Posterior cingulate gyrus (tissue), 11 donors: ENCODE measurements around the gene GRK3.
"Not testable (repeated sequence)": the region's sequence is repeated elsewhere in the genome, so short reads cannot be mapped to it uniquely, and the experiment has no call there.

Experiments used
- DNase-seq, 10 donors: peaks; one replicate each; pipeline versions ENCODE4 v3.0.0 to v3.0.0-alpha.2; 2020 to 2021; ENCODE audit warnings: mixed read lengths in 3 of 10
- intact Hi-C: fragments of 100-400 bp; cut with DNase I; formaldehyde crosslinking; loops from one replicate; pipeline ENCODE4 v1.15.1; 2023

GRK3 gene

DNA sequence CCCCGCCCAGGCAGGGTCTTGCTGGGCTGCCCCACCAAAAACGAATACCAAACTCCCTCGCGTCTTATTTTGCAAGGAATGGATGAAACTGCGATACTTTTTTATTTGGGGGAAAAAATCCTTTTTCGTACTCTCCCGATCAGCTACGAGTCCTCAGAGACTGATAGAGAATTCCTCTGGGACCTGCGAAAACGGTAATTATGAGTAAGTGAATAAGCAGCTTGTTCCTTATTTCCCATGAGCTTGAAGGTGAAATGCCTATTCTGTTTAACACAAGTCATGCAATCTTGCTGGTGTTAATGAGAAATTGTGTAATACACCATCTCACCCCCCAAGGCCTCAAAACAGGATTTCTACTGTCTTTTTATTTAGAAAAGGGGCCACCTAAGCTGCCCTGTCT is 5.5 kb downstream of the GRK3 start:
- intact Hi-C loops, result loop anchor here (5.0 kb wide), 1 partner anchor 132 kb away; no protein-coding TSS in a partner anchor
- DNase-seq, result no peak

DNA sequence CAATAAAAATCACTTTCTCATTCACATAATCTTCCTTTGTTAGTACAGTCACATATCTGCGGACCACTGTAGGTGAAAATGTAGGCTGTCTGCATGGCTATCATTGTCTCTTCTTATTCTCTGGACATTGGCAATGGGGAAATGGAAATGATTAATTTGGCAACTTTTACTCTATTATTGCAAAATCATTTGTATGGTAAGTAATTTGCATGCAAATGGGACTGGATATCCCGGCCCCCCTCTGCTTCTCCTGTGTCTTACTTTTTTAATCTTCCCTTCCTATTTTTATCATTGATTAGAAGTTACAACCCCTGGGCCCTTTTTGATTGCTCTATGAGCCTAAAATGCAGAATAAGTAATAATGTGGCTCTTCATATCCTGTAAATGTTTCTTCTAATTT is 6.0 kb downstream of the GRK3 start:
- intact Hi-C loops, result no loop called here
- no peak for DNase-seq

- intact Hi-C loops, DNase-seq: not testable (repeated sequence)
These were observed 7.7 kb downstream of the GRK3 start for GRCh38 chr22:25571969-25572707.

- intact Hi-C loops, result no loop called here
- no peak for DNase-seq
These were observed 8.3 kb downstream of the GRK3 start for GRCh38 chr22:25572708-25573171.

DNA sequence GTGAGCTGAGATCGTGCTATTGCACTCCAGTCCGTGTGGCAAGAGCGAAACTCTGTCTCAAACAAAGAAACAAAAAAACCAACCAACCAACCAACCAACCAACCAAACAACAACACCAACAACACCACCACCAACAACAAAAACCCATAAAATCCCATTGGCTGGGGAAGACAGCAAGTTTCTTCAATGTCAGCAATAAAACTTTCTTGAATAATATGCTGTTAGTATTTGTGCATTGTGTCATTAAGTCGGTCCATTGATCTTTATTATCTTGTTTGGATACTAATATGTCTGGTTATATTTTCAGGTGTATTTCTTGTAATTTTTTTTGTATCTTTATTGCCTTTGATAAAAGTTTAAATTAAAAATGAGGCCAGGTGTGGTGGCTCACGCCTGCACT is 9.4 kb downstream of the GRK3 start:
- no peak for DNase-seq
- intact Hi-C loops, result no loop called here

DNA sequence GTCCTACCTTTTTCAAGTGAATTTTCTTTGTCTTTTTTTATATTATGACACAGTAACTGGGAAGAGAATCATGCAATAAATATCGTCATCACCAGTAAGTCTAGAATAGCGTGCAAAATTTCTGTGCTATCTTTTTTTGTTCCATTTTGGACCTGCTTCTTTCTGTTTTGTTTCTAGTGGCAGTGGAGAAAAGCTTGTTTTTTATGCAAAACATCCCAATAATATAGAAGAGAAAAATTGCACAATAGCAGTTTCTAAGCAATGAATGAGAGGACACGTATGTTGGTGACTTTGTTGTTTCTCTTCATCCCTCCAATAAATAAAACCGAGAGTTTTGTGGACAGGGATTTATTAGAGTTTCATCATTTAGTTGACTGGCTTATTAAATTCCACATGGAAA is 10.3 kb downstream of the GRK3 start:
- intact Hi-C loops, result no loop called here

DNA sequence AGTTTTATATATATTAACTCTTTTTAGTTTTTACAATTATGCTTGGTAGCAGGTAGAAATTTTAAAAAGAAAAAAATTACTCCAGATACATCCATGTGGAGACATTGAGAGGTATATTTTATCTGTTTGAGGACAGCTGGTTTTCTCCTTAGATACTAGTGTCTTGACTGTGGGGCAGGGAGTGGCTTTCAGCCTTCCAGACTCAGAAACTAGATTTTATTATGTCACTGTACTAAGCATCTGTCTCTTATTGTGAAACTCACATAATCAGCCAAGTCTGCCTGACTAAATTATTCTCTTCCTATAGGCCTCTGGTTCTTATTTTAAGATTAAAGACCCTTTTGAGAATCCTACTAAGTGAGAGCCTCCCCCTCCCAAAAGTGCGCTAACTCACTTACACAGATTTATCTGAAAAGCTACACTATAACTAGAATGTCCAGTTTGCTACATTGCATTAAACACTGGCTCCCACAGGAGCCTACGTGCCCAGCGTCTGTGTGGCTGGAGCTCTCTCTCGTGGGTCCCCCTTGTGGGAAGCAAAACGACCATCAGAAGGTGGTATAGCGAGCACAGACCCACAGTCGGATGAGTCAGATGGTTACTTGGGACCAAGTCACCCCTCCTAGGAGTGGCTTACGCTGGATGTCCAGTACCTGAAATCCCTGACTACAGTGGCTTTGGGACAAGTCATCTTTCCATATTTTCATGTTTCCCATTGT is 11.4 kb downstream of the GRK3 start:
- intact Hi-C loops, DNase-seq: not testable (repeated sequence)

More for the DNA sequence above, 10.3 kb downstream of the GRK3 start:
- DNase-seq, result no peak

DNA sequence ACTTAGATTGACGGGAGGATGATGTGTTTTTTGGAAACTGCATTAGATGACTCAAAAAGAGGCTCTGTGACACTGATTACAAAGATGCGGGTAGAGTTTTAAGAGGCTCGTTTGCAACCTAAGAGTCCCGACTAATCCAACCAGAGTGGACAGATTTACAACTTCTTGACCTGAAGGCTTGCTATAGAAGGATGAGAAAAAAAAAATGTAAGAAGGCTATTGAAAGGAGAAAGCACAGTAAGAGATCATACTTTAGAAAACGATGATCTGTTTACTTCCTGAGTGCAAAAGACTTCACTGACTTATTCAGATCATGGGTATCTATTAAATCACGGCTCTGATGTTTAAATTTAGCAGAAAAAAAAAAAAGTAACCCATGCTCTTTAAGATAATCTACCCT is 17.0 kb downstream of the GRK3 start:
- intact Hi-C loops, result loop anchor here (10.0 kb wide), 1 partner anchor 297 kb away; no protein-coding TSS in a partner anchor
- DNase-seq, result not testable (repeated sequence)

- intact Hi-C loops, result loop anchor here (10.0 kb wide), 1 partner anchor 298 kb away; no protein-coding TSS in a partner anchor
- DNase-seq, result no peak
These were observed 18.5 kb downstream of the GRK3 start for GRCh38 chr22:25582946-25583345.

DNA sequence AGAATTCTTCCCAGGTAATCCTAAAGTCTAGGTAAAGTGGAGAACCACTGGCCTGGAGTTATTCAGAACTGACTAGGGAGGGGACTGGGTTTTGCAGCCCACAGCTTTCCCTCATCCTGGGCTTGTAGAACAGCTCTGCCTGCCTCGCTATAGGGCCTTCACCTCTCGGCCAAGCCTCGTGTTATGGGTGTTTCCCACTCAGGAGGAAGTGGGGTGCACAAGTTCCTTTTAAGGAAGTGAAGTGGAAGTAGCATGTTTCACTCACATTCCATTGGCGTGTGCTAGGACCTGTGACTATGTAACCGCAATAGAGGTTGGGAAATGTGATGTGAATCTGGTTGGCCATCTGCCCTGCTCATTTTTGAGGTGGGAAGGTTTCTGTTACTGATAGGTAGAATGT is 20.5 kb downstream of the GRK3 start:
- intact Hi-C loops, result loop anchor here (10.0 kb wide), 1 partner anchor 300 kb away; no protein-coding TSS in a partner anchor
- not testable (repeated sequence) for DNase-seq

DNA sequence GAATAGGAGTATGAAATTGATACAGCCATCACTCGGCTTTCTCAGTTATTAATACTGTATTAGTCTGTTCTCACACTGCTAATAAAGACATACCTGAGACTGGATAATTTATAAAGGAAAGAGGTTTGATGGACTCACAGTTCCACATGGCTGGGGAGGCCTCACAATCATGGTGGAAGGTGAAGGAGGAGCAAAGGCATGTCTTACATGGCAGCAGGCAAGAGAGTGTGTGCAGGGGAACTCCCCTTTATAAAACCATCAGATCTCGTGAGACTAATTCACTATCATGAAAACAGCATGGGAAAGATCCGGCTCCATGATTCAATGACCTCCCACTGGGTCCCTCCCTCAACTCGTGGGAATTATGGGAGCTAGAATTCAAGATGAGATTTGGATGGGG is 25.2 kb downstream of the GRK3 start:
- intact Hi-C loops, result loop anchor here (10.0 kb wide), 1 partner anchor 305 kb away; no protein-coding TSS in a partner anchor
- DNase-seq, result not testable (repeated sequence)

DNA sequence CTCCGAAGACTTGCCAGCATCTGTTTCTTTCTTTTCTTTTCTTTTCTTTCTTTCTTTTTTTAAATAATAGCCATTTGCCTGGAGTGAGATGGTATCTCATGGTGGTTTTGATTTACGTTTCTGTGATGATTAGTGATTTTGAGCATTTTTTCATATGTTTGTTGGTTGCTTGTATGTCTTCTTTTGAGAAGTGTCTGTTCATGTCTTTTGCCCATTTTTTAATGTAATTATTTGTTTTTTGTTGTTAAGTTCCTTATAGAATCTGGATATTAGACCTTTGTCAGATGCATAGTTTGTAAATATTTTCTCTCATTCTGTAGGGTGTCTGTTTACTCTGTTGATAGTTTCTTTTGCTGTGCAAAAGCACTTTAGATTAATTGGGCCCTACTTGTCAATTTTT is 28.8 kb downstream of the GRK3 start:
- DNase-seq, intact Hi-C loops: not testable (repeated sequence)

DNA sequence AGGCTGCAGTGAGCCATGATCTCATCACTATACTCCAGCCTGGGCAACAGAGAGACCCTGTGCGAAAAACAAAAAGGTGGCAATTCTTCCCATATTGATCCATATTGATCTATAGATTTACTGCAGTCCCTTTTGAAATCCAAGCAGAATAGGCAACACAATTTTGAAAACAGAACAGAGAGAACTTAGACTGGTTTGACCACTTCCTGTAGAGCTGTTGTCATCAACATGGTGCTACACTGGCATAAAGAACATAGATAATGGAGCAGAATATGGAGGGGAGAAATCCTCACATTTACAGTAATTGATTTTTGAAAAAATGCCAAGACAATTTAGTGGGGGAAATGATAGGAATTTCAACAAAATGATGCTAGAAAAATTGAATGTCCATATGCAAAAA is 34.1 kb downstream of the GRK3 start:
- intact Hi-C loops, result no loop called here
- no peak for DNase-seq

- intact Hi-C loops, result no loop called here
- DNase-seq, result no peak
These were observed 38.0 kb downstream of the GRK3 start for GRCh38 chr22:25602445-25602844.

- intact Hi-C loops, result no loop called here
- no peak for DNase-seq
These were observed 38.4 kb downstream of the GRK3 start for GRCh38 chr22:25602916-25603315.

DNA sequence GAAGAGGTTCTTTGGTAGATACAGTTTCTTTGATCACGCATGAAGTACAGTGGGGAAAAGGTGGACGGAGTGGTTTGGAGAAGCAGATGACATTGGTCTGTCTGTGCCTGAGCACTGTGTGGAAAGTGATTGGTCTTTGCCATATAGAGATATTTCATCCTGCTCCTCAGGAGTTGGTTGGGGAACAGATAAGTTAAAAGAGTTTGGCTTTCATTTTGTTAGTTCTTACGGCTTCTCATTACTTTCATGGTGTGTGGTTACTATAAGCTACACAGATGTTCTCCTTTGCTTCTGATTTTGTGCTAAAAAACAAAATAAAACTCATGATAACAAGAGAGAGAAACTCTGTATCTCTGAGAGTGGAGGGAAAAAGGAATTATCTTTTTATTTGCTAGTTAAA is 40.7 kb downstream of the GRK3 start:
- intact Hi-C loops, result not testable (repeated sequence)

GRCh38 chr22:25605565-25605964 is 41.1 kb downstream of the GRK3 start:
- DNase-seq, intact Hi-C loops: not testable (repeated sequence)

More for the DNA sequence above, 40.7 kb downstream of the GRK3 start:
- DNase-seq, result not testable (repeated sequence)

DNA sequence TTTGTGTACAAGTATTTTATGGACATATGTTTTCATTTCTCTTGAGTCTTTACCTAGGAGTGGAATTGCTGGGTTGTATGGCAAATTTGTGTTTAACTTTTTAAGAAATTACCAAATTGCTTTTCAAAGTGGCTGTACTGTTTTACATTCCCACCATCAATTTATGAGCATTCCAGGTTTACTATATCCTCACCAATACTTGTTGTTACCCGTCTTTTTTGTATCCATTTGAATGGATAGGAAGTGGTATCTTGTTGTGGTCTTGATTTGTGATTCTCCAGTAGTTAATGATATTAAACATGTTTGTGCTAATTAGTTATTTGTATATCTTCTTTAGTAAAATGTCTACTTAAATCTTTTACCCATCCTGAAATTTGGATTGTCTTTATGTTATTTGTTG is 46.8 kb downstream of the GRK3 start:
- intact Hi-C loops, DNase-seq: not testable (repeated sequence)

GRCh38 chr22:25613131-25613530 is 48.7 kb downstream of the GRK3 start:
- DNase-seq, intact Hi-C loops: not testable (repeated sequence)

GRCh38 chr22:25613558-25613957 is 49.1 kb downstream of the GRK3 start:
- peak in 1 of 10 donors; percentile 64 for DNase-seq
- intact Hi-C loops, result not testable (repeated sequence)

- DNase-seq, intact Hi-C loops: not testable (repeated sequence)
These were observed 50.3 kb downstream of the GRK3 start for GRCh38 chr22:25614791-25615190.
